GM21576 (cell line): ENCODE measurements around the gene TMX3.

ENCODE experiments used
- ATAC-seq: cut with Tn5 transposase; IDR thresholded peaks from one replicate; pipeline ENCODE4 v1.9.1; 2021; ENCODE audit warnings: mild to moderate bottlenecking, moderate library complexity; ENCODE audit not compliant: unreplicated experiment

Gene TMX3, protein sequence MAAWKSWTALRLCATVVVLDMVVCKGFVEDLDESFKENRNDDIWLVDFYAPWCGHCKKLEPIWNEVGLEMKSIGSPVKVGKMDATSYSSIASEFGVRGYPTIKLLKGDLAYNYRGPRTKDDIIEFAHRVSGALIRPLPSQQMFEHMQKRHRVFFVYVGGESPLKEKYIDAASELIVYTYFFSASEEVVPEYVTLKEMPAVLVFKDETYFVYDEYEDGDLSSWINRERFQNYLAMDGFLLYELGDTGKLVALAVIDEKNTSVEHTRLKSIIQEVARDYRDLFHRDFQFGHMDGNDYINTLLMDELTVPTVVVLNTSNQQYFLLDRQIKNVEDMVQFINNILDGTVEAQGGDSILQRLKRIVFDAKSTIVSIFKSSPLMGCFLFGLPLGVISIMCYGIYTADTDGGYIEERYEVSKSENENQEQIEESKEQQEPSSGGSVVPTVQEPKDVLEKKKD

DNA sequence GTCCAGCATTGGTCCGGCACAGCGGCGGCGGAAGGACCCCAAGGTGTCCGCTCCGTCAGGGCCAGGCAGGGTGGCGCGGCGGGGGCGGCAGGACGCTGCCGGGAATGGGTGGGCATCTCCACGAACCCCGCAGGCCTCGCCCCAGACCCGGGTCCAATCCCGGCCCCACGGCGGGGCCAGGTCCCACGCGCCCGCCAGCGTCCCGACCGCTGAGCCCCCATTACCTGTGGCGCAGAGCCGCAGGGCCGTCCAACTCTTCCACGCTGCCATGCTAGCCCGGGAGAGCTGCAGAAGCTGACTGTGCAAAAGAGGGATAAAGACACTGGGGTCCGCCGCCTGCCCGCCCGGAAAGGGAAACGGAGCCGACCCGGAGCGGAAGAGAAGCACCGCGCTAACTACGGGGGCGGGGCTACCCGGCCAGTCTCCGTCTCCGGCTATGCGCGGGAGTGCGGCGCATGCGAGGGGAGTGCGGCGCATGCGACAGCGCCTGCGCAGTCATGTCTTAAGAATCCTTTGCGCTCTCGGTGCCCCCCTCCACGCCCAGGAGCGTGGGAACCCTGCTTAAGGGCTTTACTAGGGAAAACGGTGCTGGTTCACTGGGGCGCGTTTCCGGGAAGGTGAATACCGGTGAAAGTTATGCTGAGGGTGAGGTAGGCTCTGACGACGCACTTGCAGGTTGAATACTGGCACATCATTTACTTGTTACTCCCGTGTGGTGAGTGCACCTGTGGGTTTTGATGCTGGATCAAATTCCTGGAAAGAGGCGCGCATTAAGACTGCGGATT, at the start of gene TMX3:
TMX3 (minus strand) TSS at position 397 of the 785 bp plus-strand sequence; CDS start at position 270, 127 bp downstream.
- ATAC-seq = peak; percentile 94

DNA sequence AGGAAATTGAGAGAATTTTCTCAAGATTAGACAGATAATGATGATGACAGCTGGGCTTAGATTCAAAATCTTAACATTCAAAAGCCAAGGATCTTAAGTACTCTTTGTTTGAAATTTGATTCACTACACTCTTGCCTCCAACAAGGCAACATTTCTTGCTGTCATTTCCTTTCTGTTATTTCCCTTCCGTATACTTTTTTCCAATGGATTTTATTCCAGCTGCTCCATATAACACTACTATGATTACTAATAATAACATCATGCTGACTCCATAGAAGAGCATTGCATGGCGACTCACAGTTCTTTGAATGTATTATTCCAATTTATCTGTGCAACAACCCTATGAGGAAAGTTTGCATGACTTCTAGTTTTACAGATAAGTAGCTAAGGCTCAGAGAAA, 49.1 kb upstream of the TMX3 start:
- ATAC-seq = no peak

DNA sequence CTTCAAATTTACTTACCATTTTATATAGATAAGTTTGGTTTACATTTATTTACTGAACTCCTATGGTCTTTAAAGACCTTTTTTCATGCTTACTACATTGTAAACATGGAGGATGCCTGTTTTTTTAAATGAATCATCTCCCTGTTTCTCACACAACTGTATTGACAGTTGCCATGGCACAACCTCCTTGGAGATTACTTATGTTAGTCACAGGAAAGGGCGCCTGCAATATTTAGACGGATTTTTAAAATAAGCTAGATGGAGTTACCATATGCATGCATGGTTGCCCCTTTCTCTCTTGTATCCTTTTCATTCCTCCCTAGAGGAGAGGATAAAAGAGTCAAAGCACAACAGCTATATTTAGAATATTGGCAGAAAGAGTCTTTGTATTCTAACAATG, 48.2 kb upstream of the TMX3 start:
- ATAC-seq = no peak

DNA sequence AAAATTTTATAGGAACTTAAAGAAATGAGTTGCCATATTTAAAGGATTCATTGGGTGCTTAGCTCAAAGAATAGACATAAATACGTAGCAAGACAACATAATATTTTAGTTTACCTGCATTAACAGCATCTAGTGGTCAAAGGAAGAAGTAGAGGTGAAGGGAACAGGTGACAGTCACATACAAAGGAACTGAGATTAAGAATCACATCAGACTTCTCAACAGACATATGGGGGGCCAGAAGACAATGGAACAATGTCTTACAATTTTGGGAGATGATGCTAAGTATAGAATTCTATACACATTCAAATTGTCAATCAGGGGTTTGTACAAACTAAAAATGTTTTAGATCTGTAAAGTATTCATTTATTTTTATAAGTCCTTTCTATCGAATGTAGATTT, 44.4 kb upstream of the TMX3 start:
- ATAC-seq = no peak

DNA sequence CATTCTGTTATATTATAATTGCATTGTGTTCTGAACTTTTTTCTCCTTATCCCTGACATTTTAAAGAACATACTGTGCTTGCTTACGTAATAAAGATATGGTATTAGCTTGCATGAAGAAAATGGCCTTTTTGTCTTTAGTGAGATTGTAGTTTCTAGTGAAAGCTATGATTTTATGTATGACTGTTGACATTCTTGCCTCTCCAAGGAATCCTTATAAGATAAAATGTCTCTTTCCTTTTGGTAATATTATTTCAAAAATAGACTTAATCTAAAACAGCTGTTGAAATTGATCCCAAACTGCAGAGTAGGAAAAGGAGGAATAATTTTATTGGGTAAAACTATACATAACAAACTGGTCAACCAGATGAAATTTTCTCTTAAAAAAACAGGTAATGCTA, 42.2 kb upstream of the TMX3 start:
- ATAC-seq = no peak

DNA sequence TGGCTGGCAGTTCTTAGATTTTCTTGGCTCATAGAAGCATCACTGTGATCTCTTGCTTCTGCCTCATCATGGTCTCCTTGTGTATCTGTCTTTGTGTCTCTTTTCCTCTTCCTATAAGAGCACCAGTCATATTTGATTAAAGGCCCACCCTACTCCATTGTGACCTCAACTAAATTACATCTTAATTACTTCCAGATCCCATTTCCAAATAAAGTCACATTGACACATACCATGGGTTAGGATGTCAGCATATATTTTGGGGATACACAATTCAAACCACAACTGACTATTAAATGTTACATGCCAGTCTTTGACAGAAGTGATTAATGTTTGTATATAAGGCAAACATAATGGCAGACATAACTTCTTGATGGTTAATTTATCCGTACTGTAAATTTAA, 27.3 kb upstream of the TMX3 start:
- no peak for ATAC-seq

DNA sequence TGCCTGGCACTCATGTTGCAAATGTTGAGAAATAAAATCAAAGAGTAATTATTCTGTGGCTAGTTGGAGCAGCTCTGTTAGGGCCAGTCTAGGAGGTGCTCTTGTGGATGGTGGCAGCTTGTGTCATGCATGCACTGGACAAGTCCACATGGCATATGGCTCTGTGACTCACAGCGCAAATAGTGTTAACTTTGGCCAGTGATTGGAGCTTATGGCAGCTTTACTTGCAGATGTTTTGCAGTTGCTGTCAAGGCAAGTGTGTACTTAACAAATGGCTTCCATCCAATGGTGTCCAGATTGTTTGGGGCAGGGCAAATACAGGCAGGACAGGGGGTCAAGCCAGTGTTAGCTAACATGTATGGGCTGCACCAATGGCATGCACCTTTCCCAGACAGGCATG, 26.1 kb upstream of the TMX3 start:
- no peak for ATAC-seq

DNA sequence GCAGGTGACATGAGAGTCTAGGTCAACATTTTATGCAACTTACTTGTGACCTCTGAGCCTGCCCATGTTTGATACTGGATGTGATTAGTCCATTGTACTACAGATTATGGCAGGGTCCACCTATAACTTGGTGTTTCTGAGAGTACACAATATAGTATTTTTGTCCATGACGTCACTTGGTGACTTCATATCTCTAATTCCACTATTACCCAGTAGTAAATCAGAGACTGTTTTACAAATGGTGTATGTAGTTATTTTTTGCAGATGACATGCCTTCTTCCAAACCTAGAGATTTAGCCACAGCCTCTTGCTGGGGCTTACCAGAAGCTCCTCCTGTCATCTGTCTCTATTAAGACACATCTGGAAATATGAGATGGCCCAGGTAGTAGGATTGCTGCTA, 24.6 kb upstream of the TMX3 start:
- ATAC-seq = no peak

DNA sequence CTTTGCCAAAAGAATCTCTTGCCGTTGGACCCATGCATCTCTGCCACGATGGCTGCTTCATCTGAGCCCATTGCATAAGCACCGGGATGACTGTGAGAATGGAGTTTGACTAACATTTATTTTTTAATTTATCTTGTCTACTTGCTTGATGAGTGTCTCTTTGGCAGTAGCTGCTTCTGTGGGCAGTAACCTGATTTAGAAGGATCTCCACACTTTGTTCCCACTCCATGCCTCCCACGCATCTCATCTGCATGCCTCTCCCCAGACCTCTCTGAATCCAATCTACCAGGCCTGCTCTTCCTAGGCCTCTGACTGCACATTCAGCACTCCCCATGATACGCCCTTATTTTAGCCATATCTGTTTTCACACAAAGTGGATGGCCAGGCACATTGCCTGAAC, 23.7 kb upstream of the TMX3 start:
- no peak for ATAC-seq

DNA sequence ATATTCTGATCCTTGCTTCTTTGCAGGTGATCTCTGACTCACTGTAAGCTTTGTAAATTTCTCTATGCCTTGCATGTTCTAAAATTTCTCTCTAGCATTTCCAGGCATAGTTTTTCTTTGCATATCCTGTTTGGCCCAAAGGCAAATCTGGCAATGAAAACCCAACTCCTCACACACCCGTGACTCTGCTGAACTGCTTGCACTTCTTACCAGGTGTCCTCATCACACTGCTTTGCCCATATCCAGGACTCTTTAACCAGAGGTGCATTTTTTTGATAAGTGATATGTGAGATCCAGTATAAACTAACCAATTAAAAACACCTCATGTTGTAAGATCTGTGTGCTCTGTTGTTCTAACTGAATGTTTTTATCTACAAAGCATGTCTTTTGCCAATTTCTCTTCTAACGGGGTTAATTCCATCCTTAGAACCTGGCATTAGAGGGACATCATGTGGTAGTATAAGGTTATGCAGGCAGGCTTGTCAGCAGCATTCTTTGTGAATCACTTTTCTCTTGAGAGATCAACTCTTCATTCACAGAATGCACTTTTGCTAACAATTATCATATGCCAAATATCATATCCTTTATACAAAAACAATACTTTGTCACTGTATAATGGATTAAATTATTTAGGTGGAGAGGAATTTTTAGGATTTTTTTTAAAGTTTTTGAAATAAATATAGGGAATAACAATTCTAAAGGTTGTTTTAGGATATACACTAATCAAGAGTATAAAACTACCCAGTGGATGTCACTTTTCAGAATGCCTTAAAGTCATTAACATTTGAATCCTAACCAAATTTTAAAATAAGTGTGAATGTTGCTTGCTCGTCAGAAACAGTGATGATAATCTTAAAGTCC, 20.8 kb upstream of the TMX3 start:
- ATAC-seq = peak; percentile 86

DNA sequence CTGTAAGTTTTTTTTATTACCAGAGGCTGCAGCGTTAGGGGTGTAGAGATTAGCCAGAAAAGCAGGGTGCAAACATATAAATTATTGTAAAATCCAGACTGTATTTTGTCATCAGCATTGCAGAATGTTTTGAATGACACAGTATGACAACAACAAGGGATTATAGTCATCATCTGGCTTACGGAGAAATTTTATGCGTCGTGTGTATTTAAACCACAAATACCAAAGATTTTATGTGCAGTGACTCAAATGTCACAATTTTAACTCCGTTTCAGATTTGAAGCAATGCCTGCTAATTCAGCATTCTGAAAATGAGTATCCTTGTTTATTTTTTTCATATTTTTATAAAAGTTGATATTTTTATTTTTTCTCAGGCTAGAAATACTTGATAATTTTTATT, 19.4 kb upstream of the TMX3 start:
- no peak for ATAC-seq

DNA sequence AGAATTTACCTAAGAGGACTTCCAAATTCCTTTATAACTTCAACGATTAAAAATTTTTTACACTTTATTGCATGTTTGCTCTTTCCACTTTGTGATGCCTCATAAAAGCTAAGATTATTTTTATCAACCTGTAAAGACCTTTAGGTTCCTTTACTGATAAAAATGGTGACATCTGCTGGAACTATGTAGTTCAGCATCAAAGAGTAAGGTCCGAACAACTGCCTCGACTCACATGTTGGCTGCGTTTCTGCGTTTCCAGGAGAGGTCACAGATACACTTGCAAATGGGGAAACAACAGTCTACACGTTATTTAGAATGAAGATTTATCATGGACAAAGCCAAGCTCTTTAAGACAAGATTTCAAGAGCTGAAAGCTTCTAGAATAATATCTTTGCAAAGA, 18.8 kb upstream of the TMX3 start:
- ATAC-seq = no peak

DNA sequence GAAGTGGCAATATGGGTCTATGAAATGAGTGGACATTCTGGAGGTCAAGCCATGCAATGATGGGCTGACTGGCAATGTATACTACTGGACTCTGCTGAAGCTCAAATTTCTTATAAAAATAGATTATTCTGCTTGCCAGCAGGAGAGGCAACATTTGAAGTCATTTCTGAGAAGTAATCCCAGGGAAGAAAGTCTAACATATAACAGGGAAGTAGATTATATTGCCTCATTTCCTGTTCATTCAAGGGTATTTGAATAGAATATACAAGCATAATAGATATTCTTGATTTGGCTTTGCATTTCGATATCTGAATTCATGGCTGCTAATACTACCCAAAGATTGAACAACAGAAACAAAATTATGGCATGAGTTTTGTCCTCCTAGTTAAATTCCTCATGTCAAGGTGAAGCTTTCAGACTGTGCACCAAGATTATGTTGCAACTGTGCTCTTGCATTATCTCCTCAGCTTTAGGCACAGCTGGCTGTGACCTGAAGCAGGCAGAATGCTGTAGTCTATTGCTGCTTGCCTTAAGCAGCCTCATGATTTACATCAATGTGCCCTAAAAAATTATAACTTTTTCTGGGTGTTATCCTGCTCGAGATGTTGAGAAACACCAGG, 13.3 kb upstream of the TMX3 start:
- ATAC-seq = no peak

DNA sequence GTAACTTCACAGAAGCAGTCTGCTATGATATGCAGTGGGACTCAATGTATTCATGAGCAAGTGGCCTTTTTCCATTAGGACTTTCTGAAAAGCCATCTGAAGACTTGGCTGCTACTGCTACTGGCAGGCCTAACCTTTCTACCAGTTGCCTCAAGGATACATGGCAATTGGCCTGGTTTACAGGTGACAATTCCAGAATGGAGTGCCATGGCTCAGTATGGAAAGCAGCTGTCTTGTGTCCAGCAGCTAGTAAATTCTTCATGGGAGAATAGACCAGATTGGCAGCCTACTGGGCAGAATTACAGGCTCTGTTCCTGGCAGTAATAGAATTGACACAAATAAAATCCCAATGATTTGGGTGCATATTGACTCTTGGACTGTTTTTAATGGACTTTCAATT, 12.6 kb upstream of the TMX3 start:
- ATAC-seq = no peak

DNA sequence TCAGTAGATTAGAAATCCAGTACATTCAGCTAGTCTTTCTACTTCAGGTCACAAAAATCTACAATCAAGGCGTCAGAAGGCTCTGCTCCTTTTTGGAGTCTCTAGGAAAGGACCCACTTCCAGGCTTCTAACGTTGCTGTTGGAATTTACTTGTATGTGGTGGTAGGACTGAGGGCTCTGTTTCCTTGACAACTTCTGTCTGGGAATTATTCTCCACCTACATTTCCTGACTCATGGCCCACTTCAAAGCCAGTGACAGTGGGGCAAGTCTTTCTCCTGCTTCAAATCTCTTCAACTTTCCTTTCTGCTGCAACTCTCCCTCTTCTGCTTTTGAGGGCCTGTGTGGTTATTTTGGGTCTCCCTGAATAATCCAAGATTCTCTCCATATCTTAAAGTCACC, 10.4 kb upstream of the TMX3 start:
- ATAC-seq = no peak

DNA sequence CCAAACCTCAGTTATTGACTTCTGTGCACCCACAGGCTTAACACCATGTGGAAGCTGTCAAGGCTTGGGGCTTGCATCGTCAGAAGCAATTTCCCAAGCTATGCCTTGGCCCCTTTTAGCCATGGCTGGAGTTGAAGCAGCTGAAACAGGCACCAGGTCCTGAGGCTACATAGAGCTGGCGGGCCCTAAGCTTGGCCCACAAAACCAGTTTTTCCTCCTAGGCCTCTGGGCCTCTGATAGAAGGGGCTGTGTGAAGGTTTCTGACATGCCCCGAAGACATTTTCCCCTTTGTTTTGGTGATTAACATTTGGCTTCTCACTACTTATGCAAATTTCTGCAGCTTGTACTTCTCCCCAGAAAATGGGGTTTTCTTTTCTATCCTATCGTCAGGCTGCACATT, 9.1 kb upstream of the TMX3 start:
- ATAC-seq = no peak

DNA sequence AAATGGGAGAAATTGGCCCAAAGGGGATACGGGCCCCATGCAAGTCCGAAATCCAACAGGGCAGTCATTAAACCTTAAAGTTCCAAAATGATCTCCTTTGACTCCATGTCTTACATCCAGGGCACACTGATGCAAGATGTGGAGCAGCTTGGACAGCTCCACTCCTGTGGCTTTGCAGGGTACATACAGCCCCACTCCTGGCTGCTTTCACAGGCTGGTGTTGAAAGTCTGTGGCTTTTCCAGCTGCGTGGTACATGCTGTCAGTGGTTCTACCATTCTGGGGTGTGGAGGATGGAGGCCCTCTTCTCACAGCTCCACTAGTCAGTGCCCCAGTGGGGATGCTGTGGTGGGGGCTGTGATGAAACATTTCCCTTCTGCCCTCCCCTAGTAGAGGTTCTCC, 8.6 kb upstream of the TMX3 start:
- no peak for ATAC-seq

DNA sequence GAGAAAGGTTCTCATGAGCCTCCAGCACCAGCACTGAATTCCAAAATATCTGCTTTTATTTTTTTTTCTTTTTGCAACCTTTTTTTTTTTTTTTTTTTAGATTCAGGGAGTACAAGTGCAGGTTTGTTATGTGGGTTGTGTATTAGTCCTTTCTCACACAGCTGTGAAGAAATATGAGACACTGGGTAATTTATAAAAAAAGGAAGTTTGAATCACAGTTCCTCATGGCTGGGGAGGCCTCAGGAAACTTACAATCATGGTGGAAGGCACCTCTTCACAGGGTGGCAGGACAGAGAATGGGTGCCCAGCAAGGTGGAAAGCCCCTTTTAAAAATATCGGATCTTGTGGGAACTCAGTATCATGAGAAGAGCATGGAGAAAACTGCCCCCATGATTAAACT, 7.9 kb upstream of the TMX3 start:
- peak; percentile 39 for ATAC-seq

DNA sequence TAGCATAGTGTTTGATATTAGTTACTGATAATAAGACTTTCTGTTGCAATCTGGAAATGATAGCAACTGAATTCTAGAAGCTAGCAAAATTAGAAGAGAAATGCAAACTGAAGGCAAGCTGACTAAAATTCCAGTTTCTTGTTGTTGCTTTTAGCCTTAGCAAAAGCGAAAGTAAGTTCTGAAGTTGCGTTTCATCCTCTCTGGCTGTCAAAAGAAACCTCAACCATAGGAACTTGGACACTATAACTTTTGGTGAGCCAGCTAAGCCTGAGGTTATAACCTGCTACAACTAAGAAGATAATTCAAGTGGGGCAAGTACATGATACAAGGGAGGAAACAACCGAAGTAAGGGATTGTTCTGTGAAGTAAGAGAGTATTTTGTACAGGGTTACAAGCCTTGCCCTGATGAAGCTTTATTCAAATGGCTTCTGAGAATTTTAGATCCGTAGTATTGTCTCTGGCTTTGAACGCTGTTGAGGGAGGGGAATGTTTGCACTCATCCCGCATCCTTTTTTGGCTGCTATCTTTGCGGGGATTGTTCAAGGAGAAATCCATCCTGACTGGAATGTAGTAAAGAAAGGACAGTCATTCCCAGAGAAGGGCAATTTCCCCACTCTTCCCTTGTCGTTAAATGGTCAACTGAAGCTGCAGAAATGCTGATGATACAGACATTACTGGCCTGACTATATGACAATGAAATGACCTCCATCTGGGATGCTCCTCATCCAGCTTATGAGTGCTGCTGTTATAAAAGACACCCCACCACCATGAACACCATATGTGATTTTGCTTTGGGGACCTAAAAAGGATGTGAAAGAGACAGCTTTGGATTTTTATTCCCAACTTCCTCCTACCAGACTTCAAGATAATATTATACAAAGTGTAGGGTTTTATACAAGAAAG, 7.0 kb upstream of the TMX3 start:
- peak; percentile 84 for ATAC-seq

DNA sequence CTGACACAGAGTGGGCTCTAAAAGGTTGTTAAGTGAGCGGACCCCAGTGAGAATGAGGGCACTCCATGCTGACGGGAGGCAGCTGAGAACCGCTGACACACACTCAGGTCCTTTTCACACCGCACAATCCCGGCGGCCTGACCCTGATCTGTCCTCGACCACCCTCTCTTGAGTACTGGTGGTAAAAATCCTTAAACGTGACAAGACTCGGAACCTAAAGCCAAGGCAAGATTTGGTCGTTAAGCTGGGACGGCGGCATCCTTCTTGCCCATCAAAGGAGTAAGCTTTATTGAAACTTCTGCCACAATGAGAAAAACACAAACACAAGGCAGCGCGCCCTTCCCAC, 569 bp downstream of the TMX3 start:
- peak; percentile 9 for ATAC-seq
